Measurements from ENCODE around the gene FAM200B.
"Not testable (repeated sequence)": the region's sequence is repeated elsewhere in the genome, so short reads cannot be mapped to it uniquely, and the experiment has no call there.

Gene FAM200B

DNA sequence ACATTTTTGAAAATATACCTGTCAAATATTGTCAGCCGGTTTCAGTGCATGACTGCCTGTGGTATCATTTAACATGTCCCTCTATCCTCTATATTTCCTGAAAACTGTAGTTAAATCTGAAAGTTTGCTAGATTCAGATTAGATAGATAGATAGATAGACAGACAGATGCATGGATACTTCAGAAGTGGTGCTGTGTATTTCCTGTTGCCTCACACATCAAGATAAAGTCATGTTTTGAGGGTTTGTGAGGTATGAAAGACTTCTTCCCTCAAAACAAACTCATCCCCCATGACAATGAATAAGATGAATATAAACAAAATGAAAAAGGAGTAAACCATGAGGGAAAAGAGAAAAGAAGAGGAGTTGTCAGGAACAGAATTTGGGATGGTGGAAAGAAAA is 15.2 kb downstream of the FAM200B start:
- no peak for DNase-seq (ENCODE audit: low read depth)

DNA sequence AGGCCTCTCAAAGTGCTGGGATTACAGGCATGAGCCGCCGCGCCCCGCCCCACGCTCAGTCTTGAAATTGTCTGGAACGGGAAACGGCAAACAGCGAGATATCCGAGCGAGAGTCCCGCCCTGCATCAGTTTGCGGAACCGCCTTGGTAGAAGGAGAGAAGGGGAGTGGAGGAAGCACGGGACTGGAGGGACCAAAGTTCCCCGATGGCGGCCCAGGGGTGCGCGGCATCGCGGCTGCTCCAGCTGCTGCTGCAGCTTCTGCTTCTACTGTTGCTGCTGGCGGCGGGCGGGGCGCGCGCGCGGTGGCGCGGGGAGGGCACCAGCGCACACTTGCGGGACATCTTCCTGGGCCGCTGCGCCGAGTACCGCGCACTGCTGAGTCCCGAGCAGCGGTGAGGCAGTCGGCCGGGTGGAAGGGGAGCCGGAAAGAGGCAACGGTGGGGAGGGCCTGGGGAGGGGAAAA is 21.3 kb downstream of the FAM200B start, which contains the start of gene BST1:
Gene BST1, plus strand, starts transcription at position 125 of the 463 bp plus-strand sequence. Its CDS starts 80 bp downstream, at position 205.
- peak; percentile 22 for DNase-seq (ENCODE audit: low read depth)

DNA sequence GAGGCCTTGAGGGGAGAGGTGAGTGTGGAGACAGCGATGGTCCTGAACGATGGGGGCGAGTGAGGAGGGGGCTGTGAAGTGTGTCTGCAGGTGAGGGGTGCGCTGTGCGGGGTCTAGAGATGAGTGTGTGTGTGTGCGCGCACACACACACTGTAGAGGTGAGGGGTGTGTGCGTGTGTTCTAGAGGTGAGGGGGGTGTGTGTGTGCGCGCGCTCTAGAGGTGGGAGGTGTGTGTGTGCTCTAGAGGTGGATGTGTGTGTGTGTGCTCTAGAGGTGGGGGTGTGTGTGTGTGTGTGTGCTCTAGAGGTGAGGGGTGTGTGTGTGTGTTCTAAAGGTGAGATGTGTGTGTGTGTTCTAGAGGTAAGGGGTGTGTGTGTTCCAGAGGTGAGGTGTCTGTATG is 21.8 kb downstream of the FAM200B start:
- no peak for DNase-seq (ENCODE audit: low read depth)

DNA sequence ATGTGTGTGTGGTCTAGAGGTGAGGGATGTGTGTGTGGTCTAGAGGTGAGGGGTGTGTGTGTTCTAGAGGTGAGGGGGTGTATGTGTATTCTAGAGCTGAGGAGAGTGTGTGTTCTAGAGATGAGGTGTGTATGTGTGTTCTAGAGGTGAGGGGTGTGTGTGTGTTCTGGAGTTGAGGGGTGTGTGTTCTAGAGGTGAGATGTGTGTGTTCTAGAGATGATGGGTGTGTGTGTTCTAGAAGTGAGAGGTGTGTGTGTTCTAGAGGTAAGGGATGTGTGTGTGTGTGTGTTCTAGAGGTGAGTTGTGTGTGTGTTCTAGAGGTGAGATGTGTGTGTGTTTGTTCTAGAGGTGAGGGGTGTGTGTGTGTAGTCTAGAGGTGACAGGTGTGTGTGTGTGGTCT is 22.5 kb downstream of the FAM200B start:
- DNase-seq (ENCODE audit: low read depth) = no peak

DNA sequence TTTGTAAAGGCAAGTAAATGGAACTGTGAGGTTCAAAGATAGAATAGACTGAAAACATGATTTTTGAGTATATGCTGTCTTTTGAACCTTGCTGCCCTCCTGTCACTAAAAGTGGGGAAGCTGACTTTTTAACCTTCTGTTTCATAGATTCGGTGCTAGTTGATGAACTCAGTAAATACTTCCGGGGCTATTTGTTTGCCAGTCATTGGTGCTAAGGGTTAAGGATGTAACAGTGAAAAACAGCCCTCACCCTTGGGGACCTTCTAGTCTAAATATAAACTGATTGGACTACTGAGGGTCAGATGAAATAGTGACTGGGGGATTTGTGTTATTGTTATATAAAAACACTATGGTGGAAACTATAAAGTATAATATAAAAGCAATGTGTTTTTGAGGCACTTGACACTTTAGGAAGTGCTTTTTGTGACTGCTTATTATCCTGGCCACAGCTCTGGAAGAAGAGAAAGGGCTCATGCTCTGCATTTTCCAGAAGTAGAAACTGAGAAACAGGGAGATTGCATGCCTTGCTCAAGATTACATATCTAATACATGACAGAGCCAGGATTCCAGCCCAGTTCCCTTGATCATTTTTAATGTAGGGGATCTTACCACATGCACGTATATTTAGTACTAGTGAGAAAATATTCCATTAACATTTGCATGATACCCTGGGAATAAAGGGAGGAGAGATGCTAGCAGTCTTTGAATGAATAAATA is 25.2 kb downstream of the FAM200B start:
- DNase-seq (ENCODE audit: low read depth) = no peak

DNA sequence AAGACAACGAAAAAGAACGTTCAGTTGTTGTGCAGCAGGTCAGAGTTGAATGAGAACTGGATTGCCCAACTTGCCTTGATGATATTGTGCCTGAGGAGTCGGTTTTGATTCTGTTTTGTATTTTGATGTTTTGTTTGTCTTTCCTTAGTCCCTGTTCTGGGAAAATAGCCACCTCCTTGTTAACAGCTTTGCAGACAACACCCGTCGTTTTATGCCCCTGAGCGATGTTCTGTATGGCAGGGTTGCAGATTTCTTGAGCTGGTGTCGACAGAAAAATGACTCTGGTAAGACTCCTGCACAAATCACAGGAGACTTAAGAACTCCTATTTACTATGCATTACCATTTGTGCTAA is 25.7 kb downstream of the FAM200B start:
- DNase-seq (ENCODE audit: low read depth) = no peak

DNA sequence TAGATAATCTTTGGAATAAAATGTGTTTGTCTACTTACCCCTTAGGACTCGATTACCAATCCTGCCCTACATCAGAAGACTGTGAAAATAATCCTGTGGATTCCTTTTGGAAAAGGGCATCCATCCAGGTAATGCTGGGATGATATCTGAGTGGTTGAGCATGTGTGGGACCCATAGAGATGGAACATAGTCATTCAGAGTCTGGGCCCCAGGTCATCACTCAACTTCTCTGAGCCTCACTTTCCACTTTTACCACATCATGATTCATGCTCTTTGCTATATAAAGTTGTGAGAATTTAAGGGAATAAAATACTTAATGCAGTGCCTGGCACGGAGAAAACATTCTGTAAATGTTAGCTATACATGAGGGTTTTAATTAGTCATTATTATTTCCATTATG is 30.1 kb downstream of the FAM200B start:
- no peak for DNase-seq (ENCODE audit: low read depth)

DNA sequence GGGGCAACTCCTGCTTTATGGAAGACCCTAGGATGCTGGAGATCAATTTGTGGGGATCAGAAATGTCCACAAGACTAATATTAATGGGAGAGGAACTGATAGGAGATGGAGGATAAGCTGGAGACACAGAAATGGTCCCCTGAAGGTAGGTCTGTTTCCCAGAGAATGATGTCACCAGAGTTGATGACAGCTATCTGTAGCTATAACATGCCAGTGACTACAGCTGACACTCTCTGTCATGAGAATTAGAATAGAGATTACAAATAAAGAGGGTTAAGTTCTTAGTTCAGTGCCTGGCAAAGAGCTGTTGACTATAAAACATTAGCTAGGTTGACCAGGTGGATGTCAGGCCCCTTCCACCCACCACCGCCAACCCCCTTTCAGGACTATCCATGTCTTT is 30.6 kb downstream of the FAM200B start:
- DNase-seq (ENCODE audit: low read depth) = no peak

DNA sequence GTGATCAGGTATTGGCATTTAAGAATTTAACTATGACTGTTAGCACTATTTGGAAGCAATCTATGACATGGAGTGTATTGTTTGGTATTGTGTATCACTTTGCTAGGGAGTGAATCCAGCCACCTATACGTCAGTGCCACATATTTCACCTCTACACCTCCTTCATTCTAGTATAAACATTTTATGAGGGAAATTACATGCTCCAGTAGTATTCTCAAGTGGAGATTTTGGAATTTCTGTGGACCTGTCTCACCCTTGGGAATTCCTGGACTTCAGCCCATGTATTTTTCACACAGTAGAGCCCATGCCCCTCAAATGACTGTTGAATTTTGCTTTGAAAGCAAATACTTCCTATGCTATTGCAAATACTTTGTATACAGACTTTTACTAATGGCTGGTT is 32.5 kb downstream of the FAM200B start:
- DNase-seq (ENCODE audit: low read depth) = no peak

DNA sequence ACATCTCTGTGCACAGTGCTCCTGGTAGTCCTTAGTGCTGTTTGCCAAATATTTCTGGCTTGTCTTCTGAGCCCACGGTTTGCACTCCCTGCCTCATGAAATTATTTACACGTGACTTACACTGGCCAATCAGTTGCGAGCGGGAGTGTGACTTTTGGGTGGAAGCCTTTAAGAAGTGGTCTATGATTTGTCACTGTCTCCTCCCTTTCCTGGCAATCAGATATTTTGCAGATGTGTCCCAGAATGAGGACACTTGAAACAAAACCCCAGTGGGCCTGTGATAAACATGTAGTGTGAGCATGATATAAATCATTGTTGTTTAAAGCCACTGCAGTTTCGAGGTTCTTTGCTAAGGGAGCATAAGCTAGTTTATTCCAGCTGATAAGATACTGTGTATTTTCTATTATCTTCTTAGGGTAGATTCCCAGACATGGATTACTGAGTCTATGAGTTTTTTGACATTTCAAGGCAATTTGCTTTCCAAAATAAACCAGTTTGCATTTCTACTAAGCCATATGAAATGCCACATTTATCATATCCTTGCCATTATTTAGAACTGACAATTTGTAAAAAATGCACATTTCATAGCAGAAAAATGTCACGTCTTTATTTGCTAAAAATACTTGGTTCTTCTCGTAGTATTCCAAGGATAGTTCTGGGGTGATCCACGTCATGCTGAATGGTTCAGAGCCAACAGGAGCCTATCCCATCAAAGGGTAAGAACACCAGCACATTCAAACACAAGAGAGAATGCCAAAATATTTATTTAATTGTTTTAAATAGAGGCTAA is 33.2 kb downstream of the FAM200B start:
- no peak for DNase-seq (ENCODE audit: low read depth)

DNA sequence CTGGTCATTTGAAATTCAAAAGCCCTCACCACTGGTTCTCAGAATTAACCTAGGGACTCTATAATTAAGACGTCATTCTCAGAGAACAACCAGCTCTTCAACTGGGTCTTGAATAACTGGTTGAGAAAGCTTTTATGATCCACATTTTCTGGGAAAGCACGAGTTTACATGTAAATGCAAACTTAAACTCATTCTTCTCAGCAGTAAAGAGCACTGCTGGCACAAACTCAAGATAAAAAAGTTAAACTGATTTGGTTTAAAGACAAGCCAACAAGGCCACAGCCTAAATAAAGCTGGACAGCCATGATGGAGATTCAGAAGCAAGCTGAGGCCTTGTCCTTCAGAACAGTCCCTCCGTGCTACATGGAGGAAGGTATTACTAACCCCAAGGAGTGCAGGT is 34.5 kb downstream of the FAM200B start:
- DNase-seq (ENCODE audit: low read depth) = no peak

DNA sequence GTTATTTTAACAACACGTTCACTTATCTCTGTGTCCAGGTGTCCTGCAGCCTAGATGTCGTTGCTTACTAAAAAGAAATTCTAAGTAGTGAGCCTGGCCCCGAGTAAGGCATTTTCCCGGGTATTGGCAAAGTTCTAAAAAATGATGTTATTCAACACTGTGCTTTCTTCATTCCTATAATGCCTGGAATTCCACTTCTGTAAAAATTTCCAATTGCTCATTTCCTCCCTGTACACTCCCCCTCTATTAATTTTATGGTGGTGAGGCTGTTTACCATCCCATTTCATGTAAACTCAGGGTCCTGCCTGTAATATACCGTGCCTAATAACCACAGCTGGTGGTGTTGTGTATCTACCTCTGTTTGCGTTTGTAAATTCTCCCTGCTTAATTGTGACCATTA is 35.5 kb downstream of the FAM200B start:
- DNase-seq (ENCODE audit: low read depth) = no peak

DNA sequence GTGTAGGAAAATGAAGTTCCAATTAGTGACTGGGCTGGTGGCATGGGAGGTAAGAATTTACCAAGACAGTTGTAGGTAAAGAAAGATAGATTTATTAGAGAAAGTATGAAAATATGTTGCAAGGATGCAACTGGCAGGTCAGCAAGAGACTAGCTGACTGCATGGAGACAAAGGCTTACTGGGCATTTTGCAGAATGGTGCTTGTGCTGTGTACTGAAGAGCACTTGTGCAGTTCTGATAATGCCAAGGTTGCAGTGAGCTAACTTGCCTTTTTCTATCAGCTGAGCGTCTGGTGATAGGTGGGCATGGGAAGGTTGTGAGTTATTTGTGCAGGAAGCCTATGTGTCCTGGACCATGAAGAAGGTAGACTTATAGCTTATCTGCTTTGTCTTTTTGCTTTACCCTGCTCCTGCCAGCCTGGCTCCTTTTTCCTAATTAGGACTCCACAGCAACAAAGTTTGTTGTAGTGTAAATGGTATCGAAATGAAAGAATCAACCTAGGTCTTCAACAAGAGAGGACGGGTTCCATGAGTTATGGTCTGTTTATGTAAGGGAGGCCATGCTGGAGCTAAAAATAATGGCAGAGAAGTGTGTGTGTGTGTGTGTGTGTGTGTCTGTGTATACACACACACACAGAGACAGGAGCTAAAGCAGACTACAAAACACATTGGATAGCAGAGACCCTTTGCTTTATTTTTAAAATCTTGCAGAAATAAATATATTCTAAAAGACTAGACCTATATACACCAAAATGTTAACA is 36.2 kb downstream of the FAM200B start:
- no peak for DNase-seq (ENCODE audit: low read depth)

DNA sequence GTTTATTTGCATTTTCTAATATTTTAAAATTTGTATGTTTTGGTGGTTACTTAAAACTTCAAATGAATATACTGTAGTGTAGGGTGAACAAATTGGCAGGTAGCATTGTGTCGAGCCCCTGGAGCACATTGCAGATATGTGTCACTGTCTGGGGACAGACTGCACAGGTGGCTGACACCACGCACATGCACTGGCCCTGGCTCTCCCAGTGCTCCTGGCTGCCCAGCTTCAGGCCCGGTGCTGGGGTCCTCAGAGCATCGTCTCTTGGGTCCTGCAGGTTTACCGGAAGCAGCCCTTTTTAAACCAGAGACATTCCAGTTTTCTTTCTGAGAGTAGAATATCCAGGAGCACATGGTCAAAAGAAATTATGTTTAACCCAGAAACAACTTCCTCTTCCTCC is 36.8 kb downstream of the FAM200B start:
- DNase-seq (ENCODE audit: low read depth) = no peak

DNA sequence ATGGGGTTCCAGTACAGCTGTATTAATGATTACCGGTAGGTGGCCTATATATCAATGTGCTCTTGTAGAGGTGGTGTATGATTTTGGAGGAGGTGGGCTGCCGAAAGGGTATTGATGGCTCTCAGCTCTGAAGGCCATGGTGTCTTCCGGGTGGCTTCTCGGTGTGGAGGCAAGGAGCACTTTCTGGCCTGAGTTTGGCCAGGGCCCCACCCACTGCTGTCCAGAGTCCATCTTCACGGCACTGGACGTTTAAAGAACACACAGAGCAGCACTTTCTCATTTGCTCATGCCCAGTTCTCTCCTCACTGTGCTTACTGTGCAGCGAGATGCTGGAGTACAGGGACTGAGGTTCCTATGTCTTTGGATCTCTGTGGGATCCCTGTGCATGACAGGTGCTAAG is 37.3 kb downstream of the FAM200B start:
- DNase-seq (ENCODE audit: low read depth) = no peak

DNA sequence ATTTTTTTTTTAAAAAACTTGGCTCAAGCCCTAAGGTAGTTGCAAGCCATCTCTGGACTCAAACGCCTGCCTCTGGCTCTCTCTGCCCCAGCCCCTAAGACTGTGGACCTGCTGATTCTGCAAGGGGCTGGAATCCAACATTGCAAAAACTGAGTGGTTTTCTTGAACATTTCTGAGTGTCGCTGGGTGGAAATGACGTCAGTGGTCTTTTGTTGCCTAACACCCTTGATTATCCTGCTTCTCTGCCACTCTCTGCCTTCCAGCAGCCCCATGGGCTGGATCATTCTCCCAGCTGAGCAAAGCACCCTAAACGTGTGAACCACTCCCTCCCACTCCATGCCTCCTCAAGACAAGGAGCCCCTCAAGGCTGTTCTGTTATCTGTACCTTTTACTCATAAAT is 37.9 kb downstream of the FAM200B start:
- DNase-seq (ENCODE audit: low read depth) = no peak

DNA sequence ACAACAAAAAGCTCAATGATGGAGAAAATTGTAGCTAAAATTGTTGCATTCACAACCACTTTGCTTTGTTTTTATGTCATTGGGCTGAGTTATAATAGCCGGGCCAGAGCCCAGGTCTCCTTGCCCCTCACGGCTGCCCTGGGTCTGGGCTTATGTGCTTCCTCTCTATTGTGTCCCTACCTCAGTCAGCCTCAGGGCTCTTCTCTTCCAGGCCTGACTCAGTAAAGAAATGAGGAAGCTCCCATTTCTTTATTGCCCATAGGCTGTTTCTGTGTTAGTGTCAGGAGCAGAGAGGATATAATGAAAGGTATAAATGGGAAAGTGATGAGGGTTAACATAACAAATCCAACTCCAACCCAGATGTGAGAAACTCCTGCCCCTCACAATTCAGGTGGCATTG is 39.2 kb downstream of the FAM200B start:
- DNase-seq (ENCODE audit: low read depth) = no peak

DNA sequence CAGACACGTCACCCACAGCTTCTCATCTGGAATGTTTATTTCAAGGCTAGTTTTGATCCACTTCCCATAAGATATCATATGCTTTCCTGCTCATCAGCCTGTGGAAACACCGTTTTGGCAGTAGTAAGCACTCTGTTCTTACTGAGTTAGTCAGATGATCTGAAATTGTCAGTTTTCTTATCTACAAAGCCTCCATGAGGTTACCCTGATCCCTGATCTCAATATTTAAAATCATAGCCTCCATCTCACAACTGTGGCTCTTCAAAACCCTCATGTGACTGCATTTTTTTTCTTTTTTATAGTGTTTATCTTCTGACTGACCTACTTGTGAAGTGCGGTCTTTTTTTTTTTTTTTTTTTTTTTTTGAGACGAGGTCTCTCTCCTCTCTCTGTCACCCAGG is 44.0 kb downstream of the FAM200B start:
- no peak for DNase-seq (ENCODE audit: low read depth)

DNA sequence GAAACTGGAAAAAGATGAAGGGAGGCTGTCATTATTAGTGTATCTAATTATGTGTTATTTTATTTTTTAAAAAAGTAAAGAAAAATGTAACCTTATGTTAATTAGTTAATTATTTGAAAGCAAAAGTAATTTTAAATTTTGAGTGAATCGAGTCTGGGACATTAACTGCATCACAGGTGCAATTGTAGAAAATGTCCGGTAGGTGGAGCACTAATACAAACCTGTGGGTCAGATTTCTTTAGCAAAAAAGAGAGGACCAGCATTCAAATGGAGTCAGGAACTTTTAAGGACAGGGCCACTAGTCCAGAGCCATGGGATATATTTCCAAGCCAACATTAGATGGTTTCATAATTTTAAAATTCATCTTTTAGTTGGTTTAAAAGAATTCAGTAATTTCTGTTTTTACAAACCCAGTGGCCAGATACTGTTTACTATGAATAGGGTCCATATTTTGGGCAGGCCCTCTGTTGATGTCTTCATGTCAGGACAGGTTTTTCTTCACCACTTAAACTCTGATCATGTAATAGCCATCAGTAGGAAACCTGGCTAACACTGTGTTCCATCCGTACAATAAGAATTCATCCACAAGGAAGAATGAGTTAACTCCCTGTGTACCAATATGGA is 48.4 kb downstream of the FAM200B start:
- peak; percentile 4 for DNase-seq (ENCODE audit: low read depth)

DNA sequence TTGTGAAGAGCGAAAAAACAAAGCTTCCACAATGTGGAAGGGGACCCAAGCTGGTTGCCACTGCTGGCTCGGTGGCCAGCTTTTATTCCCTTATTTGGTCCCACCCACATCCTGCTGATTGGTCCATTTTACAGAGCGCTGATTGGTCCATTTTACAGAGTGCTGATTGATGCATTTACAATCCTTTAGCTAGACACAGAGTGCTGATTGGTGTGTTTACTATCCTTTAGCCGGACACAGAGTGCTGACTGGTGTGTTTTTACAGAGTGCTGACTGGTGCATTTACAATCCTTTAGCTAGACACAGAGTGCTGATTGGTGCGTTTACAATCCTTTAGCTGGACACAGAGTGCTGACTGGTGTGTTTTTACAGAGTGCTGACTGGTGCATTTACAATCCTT is 51.4 kb downstream of the FAM200B start:
- not testable (repeated sequence) for DNase-seq (ENCODE audit: low read depth)

DNA sequence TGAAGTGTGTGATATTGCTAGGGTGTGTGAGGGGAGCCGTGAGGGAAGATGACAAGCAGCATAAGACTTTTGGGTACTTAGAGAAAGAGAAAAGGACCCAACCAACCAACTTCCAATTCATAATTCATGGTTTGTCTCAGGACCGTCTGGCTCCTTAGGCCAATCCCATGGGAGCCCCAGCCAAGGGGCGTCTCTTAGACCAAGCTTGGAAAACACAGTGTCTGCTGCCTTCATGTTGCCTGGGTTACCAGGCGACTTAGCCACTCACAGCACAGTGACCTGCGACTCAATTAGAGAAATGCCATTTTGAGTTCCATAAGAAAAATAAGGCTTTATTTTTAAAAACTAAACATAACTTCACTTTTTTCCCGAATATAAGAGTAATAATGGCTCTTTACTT is 53.9 kb downstream of the FAM200B start:
- no peak for DNase-seq (ENCODE audit: low read depth)

DNA sequence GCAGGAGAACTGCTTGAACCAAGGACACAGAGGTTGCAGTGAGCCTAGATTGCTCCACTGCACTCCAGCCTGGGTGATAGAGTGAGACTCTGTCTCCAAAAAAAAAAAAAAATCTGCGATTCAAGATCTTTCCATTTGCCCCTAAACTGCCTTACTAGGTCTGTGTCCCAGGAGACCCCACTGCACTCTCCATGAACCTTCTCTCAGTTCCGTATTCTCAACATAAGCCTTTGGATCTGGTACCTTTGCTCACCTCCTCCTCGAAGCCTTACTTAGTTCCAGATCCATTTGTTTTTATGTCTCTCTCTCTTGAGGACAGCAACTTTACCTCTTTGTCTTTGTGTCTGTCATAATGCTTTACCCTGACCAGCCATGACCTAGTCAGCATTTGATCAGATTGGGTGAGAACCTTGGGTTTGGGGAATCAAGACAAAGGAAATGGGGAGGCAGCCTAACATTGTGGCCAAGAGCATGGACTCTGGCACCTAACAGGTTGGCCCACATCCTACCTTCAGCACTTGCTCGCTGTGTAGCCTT is 55.0 kb downstream of the FAM200B start:
- no peak for DNase-seq (ENCODE audit: low read depth)
